Mesothelial cell of epicardium (in vitro differentiated cells): ENCODE data around the gene HAAO. TPM values are rescaled to one million over a fixed set of nuclear protein-coding genes. Genes with fewer than 3 reads are reported as not detected.

ENCODE experiments used
- DNase-seq, 2 experiments: peaks; one replicate each; pipeline ENCODE4 v3.0.0; 2021; ENCODE audit warnings: low spot score in 2 of 2; ENCODE audit not compliant: unreplicated experiment in 2 of 2
- H3K27ac Mint-ChIP-seq: 2 replicates; pipeline ENCODE4 v1.8.0; 2021; ENCODE audit warnings: mixed read lengths
- H3K27me3 Mint-ChIP-seq: 2 replicates; pipeline ENCODE4 v1.8.0; 2021; ENCODE audit warnings: low read depth, mixed read lengths
- H3K36me3 Mint-ChIP-seq: 2 replicates; pipeline ENCODE4 v1.8.0; 2021; ENCODE audit warnings: mixed read lengths
- H3K4me1 Mint-ChIP-seq: 2 replicates; pipeline ENCODE4 v1.8.0; 2021; ENCODE audit warnings: mixed read lengths
- H3K4me3 Mint-ChIP-seq: 2 replicates; pipeline ENCODE4 v1.8.0; 2021; ENCODE audit warnings: mild to moderate bottlenecking, moderate library complexity, mixed read lengths
- H3K9me3 Mint-ChIP-seq: 2 replicates; pipeline ENCODE4 v1.8.0; 2021; ENCODE audit warnings: mixed read lengths
- CTCF ChIP-seq: fragments of 200-600 bp; sonication (generic); IDR thresholded peaks from one replicate; pipeline ENCODE4 v1.5.0; 2021; ENCODE audit warnings: antibody characterized with exemption; ENCODE audit not compliant: unreplicated experiment
- total RNA-seq: library from RNA; stranded (reverse); gene quantifications from 3 replicates; pipeline ENCODE4 v1.2.1, GENCODE V29; 2021

Gene HAAO
- total RNA-seq, 1 donor from 2014 or later, result 23.3 TPM

GRCh38 chr2:42806786-42807185 is 14.4 kb upstream of the HAAO start:
- H3K36me3 Mint-ChIP-seq, result no peaks in the 10 kb centered on the region
- no peaks in the 10 kb centered on the region for H3K9me3 Mint-ChIP-seq
- H3K27me3 Mint-ChIP-seq, result no peaks in the 10 kb centered on the region
- H3K27ac Mint-ChIP-seq, result no peak overlapping the region
- peaks cover 24% of the 10 kb centered on the region for H3K4me1 Mint-ChIP-seq
- no peak for TF ChIP-seq CTCF
- H3K4me3 Mint-ChIP-seq, result no peak overlapping the region
- DNase-seq, result no peak

- Mint-ChIP-seq H3K27ac (no peak overlapping the region), H3K9me3 (peaks cover under 1% of the 10 kb centered on the region), H3K4me3 (no peak overlapping the region), H3K27me3 (no peaks in the 10 kb centered on the region), H3K36me3 (no peaks in the 10 kb centered on the region), H3K4me1 (peaks cover 15% of the 10 kb centered on the region)
- no peak for TF ChIP-seq CTCF
- DNase-seq, result no peak
Measured at GRCh38 chr2:42804891-42805290, 12.5 kb upstream of the HAAO start.

GRCh38 chr2:42804338-42804737 is 12.0 kb upstream of the HAAO start:
- H3K27ac Mint-ChIP-seq, result no peak overlapping the region
- DNase-seq, result no peak
- H3K4me1 Mint-ChIP-seq, result peaks cover 13% of the 10 kb centered on the region
- H3K4me3 Mint-ChIP-seq, result no peak overlapping the region
- peaks cover 5% of the 10 kb centered on the region for H3K9me3 Mint-ChIP-seq
- no peaks in the 10 kb centered on the region for H3K27me3 Mint-ChIP-seq
- no peaks in the 10 kb centered on the region for H3K36me3 Mint-ChIP-seq
- TF ChIP-seq CTCF, result no peak

GRCh38 chr2:42802150-42802549 is 9.8 kb upstream of the HAAO start:
- Mint-ChIP-seq H3K4me1 (peaks cover 3% of the 10 kb centered on the region), H3K27ac (no peak overlapping the region), H3K27me3 (no peaks in the 10 kb centered on the region), H3K4me3 (no peak overlapping the region), H3K36me3 (peaks cover 6% of the 10 kb centered on the region), H3K9me3 (peaks cover 8% of the 10 kb centered on the region)
- no peak for DNase-seq
- no peak for TF ChIP-seq CTCF

GRCh38 chr2:42801381-42801780 is 9.0 kb upstream of the HAAO start:
- H3K27ac Mint-ChIP-seq, result no peak overlapping the region
- DNase-seq, result no peak
- TF ChIP-seq CTCF, result no peak

GRCh38 chr2:42800981-42801380 is 8.6 kb upstream of the HAAO start:
- Mint-ChIP-seq H3K36me3 (peaks cover 12% of the 10 kb centered on the region), H3K9me3 (peaks cover 15% of the 10 kb centered on the region), H3K27me3 (no peaks in the 10 kb centered on the region), H3K27ac (no peak overlapping the region), H3K4me3 (no peak overlapping the region), H3K4me1 (peaks cover 5% of the 10 kb centered on the region)
- TF ChIP-seq CTCF, result no peak
- DNase-seq, result no peak

More at GRCh38 chr2:42801381-42801780, 9.0 kb upstream of the HAAO start:
- Mint-ChIP-seq H3K27me3 (no peaks in the 10 kb centered on the region), H3K9me3 (peaks cover 13% of the 10 kb centered on the region), H3K36me3 (peaks cover 10% of the 10 kb centered on the region), H3K4me3 (no peak overlapping the region), H3K4me1 (peaks cover 4% of the 10 kb centered on the region)
